GM23248 (cell line): ENCODE results near the gene ZNF579. TPM values are rescaled to one million over a fixed set of nuclear protein-coding genes. Genes with fewer than 3 reads are reported as not detected.

Experiments used
- DNase-seq: peaks from one replicate; pipeline ENCODE4 v3.0.0-alpha.2; 2015
- H2AFZ ChIP-seq: fragments of 200-600 bp; sonication (generic); 2 replicates; pipeline ENCODE4 v1.6.1; 2016; ENCODE audit warnings: antibody characterized with exemption
- H3F3A ChIP-seq: fragments of 200-600 bp; sonication (generic); 2 replicates; pipeline ENCODE4 v1.6.1; 2016; ENCODE audit warnings: mild to moderate bottlenecking, antibody characterized with exemption, mixed run types; ENCODE audit not compliant: insufficient read depth
- H3K27ac ChIP-seq: fragments of 200-600 bp; sonication (generic); 2 replicates; pipeline ENCODE4 v1.5.1; 2016; ENCODE audit warnings: mild to moderate bottlenecking
- H3K27me3 ChIP-seq: fragments of 200-600 bp; sonication (generic); replicated peaks from 2 replicates; pipeline ENCODE4 v1.6.1; 2016; ENCODE audit warnings: mild to moderate bottlenecking; ENCODE audit not compliant: insufficient read depth
- H3K36me3 ChIP-seq: fragments of 200-600 bp; sonication (generic); 2 replicates; pipeline ENCODE4 v1.6.1; 2016; ENCODE audit warnings: low read depth, mild to moderate bottlenecking
- H3K4me1 ChIP-seq: fragments of 200-600 bp; sonication (generic); 2 replicates; pipeline ENCODE4 v1.6.1; 2016; ENCODE audit warnings: mild to moderate bottlenecking; ENCODE audit not compliant: insufficient read depth
- H3K4me2 ChIP-seq: fragments of 200-600 bp; sonication (generic); one replicate; pipeline ENCODE4 v1.6.1; 2016; ENCODE audit warnings: mild to moderate bottlenecking; ENCODE audit not compliant: unreplicated experiment
- H3K4me3 ChIP-seq: fragments of 200-600 bp; sonication (generic); 2 replicates; pipeline ENCODE4 v1.5.1; 2016; ENCODE audit warnings: mild to moderate bottlenecking
- H3K79me2 ChIP-seq: fragments of 200-600 bp; sonication (generic); 2 replicates; pipeline ENCODE4 v1.6.1; 2016; ENCODE audit warnings: mild to moderate bottlenecking; ENCODE audit not compliant: insufficient read depth
- H3K9ac ChIP-seq: fragments of 200-600 bp; sonication (generic); 2 replicates; pipeline ENCODE4 v1.6.1; 2016; ENCODE audit warnings: mild to moderate bottlenecking
- H3K9me2 ChIP-seq: fragments of 200-600 bp; sonication (generic); 2 replicates; pipeline ENCODE4 v1.6.1; 2016; ENCODE audit warnings: mixed run types, mild to moderate bottlenecking, moderate library complexity; ENCODE audit not compliant: insufficient read depth
- H3K9me3 ChIP-seq: fragments of 200-600 bp; sonication (generic); one replicate; pipeline ENCODE4 v1.6.1; 2017; ENCODE audit warnings: low read depth
- H4K20me1 ChIP-seq: fragments of 200-600 bp; sonication (generic); 2 replicates; pipeline ENCODE4 v1.6.0; 2016; ENCODE audit not compliant: insufficient read depth
- EZH2 ChIP-seq: fragments of 200-600 bp; sonication (generic); IDR thresholded peaks from 2 replicates; pipeline ENCODE4 v1.6.1; 2018; ENCODE audit warnings: antibody characterized with exemption, mild to moderate bottlenecking; ENCODE audit not compliant: insufficient read depth, poor library complexity, severe bottlenecking
- EZH2phosphoT487 ChIP-seq: fragments of 200-600 bp; sonication (generic); IDR thresholded peaks from 2 replicates; pipeline ENCODE4 v1.6.1; 2018; ENCODE audit warnings: antibody characterized with exemption, moderate library complexity, mild to moderate bottlenecking, low read depth; ENCODE audit not compliant: insufficient read depth
- WGBS, 2 experiments: methylation state at CpG; one replicate each; pipeline ENCODE4 v1.1.6; 2015 to 2017; ENCODE audit warnings: low lambda C conversion rate in 2 of 2, low coverage in 1 of 2; ENCODE audit errors: missing lambda C conversion rate in 2 of 2; 5-methylcytosine and 5-hydroxymethylcytosine counted together
- in situ Hi-C: fragments of 300-500 bp; cut with MboI; formaldehyde crosslinking; loops from 2 replicates; pipeline ENCODE4 v1.15.0; 2020
- polyA plus RNA-seq: library from polyadenylated mRNA; unstranded; fragments of >200 nt; fragmentation: Nextera tagmentation; extraction: Ambion mirVana; gene quantifications from 2 replicates; pipeline ENCODE4 v1.2.1, GENCODE V29; 2016
- total RNA-seq: library from RNA; depleted of rRNA; stranded (reverse); fragments of >200 nt; shearing (Covaris generic); gene quantifications from 2 replicates; pipeline ENCODE4 v1.2.3, GENCODE V29; 2014

The ZNF579 gene
- total and polyA plus RNA-seq, 2 experiments from 2014 or later: 1.8 to 7.9 TPM

- 71 to 74% methylated on average over 11 to 23 of the region's 23 CpGs for WGBS, 2 experiments
- Histone ChIP-seq H3K79me2 (no peaks in the 10 kb centered on the region), H3K4me1 (peaks cover 15% of the 10 kb centered on the region), H3F3A (peaks cover 12% of the 10 kb centered on the region; the same call in 1 of the 2 replicates), H4K20me1 (no peaks in the 10 kb centered on the region), H3K9ac (no peak overlapping the region), H3K9me3 (no peaks in the 10 kb centered on the region), H3K27me3 (no peaks in the 10 kb centered on the region), H3K36me3 (no peaks in the 10 kb centered on the region), H3K9me2 (no peaks in the 10 kb centered on the region), H3K4me3 (no peak overlapping the region), H2AFZ (no peak overlapping the region), H3K27ac (no peak overlapping the region), H3K4me2 (no peak overlapping the region)
- no peak for DNase-seq
- TF ChIP-seq EZH2 (no peak), EZH2phosphoT487 (no peak)
- in situ Hi-C loops: no loop called here
Measured at GRCh38 chr19:55544776-55545439, 35.7 kb downstream of the ZNF579 start.

GRCh38 chr19:55544014-55544413, 36.6 kb downstream of the ZNF579 start:
- no peak for DNase-seq
- H3F3A ChIP-seq: peaks cover 12% of the 10 kb centered on the region; the same call in 1 of the 2 replicates
- 68 to 80% methylated on average over 11 to 15 of the region's 15 CpGs for WGBS, 2 experiments
- H4K20me1 ChIP-seq: no peaks in the 10 kb centered on the region
- no peak overlapping the region for H2AFZ ChIP-seq
- in situ Hi-C loops: no loop called here
- H3K9me2 ChIP-seq: no peaks in the 10 kb centered on the region
- no peak overlapping the region for H3K9ac ChIP-seq
- H3K27me3 ChIP-seq: no peaks in the 10 kb centered on the region
- H3K36me3 ChIP-seq: no peaks in the 10 kb centered on the region
- H3K27ac ChIP-seq: no peak overlapping the region
- TF ChIP-seq EZH2phosphoT487 (no peak), EZH2 (no peak)
- no peaks in the 10 kb centered on the region for H3K79me2 ChIP-seq
- H3K4me3 ChIP-seq: no peak overlapping the region
- peaks cover 15% of the 10 kb centered on the region for H3K4me1 ChIP-seq
- H3K9me3 ChIP-seq: no peaks in the 10 kb centered on the region
- H3K4me2 ChIP-seq: no peak overlapping the region

GRCh38 chr19:55543567-55543966, 37.1 kb downstream of the ZNF579 start:
- Histone ChIP-seq H3K4me3 (no peak overlapping the region), H3K79me2 (no peaks in the 10 kb centered on the region), H3K9me2 (no peaks in the 10 kb centered on the region), H3K9me3 (no peaks in the 10 kb centered on the region), H3K4me1 (peaks cover 15% of the 10 kb centered on the region), H3K36me3 (no peaks in the 10 kb centered on the region), H3K27ac (no peak overlapping the region), H3K9ac (no peak overlapping the region), H3K4me2 (no peak overlapping the region), H3K27me3 (no peaks in the 10 kb centered on the region), H2AFZ (no peak overlapping the region), H3F3A (peaks cover 11% of the 10 kb centered on the region; the same call in 1 of the 2 replicates), H4K20me1 (no peaks in the 10 kb centered on the region)
- TF ChIP-seq EZH2phosphoT487: no peak
- no peak for TF ChIP-seq EZH2
- WGBS, 2 experiments: 27 to 48% methylated on average over 3 to 5 of the region's 5 CpGs
- no peak for DNase-seq
- in situ Hi-C loops: no loop called here

GRCh38 chr19:55542292-55542855, 38.3 kb downstream of the ZNF579 start:
- 57 to 66% methylated on average over 2 to 7 of the region's 7 CpGs for WGBS, 2 experiments
- Histone ChIP-seq H3K27ac (no peak overlapping the region), H3K9ac (no peak overlapping the region), H3F3A (no peaks in the 10 kb centered on the region), H4K20me1 (no peaks in the 10 kb centered on the region), H3K36me3 (no peaks in the 10 kb centered on the region), H3K4me3 (no peak overlapping the region), H2AFZ (no peak overlapping the region), H3K4me2 (no peak overlapping the region), H3K79me2 (no peaks in the 10 kb centered on the region), H3K9me2 (no peaks in the 10 kb centered on the region), H3K27me3 (no peaks in the 10 kb centered on the region), H3K4me1 (peaks cover 11% of the 10 kb centered on the region), H3K9me3 (no peaks in the 10 kb centered on the region)
- no peak for TF ChIP-seq EZH2phosphoT487
- in situ Hi-C loops: no loop called here
- DNase-seq: no peak
